GM12875 (cell line): Measurements from ENCODE around the gene BBS2.

Experiments
- H3K4me3 ChIP-seq: one replicate; pipeline ENCODE4 v1.5.1; 2011; ENCODE audit warnings: low read depth, low read length, control low read depth
- TF ChIP-seq, protein P1 (sequence below): IDR thresholded peaks from 2 replicates; pipeline ENCODE4 v1.5.1; 2011; ENCODE audit warnings: low read depth, mild to moderate bottlenecking, control low read depth, inconsistent platforms, low read length, moderate library complexity, borderline replicate concordance; ENCODE audit not compliant: insufficient read depth

Gene BBS2

DNA sequence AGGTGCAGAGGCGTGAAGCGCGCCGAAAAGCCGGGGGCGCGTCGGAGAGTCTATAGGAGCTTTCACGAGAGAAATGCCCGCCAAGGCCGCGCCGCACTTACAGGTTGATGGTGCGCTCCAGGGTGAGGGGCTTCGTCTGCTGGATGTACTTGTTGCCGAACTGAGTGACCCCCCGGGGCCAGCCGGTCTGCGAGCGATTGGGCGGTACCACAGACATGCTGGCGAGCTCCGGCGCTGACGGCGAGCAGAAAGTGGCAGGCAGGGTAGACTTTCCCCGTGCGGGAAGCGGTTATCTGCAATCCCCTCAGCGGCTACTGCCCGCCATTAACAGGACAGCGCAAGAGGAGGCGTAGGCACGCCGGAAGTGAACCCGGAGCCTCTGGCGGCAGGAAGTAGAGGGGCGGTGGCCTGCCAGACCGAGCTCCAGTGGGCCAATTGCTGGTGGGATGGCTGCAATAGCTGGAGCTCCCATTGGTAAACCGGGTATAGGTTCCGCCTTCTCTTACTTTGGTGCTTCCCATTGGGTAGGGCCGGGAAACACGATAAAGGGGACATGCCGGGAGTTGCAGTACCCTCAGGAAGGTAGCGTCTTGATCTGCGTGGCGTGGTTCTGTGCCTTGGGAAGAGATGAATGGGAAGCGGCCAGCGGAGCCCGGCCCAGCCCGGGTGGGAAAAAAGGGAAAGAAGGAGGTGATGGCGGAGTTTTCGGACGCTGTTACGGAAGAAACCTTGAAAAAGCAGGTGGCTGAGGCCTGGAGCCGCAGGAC is 68.7 kb downstream of the BBS2 start, which contains the start of the genes NUDT21 and OGFOD1:
Gene NUDT21 (minus strand): TSS at position 347 of the 767 bp plus-strand sequence. CDS start 130 bp downstream, at position 217.
Gene OGFOD1 (plus strand): TSS at position 569 of the 767 bp plus-strand sequence. CDS start 59 bp downstream, at position 628.
- TF ChIP-seq, protein P1, sequence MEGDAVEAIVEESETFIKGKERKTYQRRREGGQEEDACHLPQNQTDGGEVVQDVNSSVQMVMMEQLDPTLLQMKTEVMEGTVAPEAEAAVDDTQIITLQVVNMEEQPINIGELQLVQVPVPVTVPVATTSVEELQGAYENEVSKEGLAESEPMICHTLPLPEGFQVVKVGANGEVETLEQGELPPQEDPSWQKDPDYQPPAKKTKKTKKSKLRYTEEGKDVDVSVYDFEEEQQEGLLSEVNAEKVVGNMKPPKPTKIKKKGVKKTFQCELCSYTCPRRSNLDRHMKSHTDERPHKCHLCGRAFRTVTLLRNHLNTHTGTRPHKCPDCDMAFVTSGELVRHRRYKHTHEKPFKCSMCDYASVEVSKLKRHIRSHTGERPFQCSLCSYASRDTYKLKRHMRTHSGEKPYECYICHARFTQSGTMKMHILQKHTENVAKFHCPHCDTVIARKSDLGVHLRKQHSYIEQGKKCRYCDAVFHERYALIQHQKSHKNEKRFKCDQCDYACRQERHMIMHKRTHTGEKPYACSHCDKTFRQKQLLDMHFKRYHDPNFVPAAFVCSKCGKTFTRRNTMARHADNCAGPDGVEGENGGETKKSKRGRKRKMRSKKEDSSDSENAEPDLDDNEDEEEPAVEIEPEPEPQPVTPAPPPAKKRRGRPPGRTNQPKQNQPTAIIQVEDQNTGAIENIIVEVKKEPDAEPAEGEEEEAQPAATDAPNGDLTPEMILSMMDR, result no peak
- peak within 1 kb of the TSS; percentile 62 for H3K4me3 ChIP-seq

DNA sequence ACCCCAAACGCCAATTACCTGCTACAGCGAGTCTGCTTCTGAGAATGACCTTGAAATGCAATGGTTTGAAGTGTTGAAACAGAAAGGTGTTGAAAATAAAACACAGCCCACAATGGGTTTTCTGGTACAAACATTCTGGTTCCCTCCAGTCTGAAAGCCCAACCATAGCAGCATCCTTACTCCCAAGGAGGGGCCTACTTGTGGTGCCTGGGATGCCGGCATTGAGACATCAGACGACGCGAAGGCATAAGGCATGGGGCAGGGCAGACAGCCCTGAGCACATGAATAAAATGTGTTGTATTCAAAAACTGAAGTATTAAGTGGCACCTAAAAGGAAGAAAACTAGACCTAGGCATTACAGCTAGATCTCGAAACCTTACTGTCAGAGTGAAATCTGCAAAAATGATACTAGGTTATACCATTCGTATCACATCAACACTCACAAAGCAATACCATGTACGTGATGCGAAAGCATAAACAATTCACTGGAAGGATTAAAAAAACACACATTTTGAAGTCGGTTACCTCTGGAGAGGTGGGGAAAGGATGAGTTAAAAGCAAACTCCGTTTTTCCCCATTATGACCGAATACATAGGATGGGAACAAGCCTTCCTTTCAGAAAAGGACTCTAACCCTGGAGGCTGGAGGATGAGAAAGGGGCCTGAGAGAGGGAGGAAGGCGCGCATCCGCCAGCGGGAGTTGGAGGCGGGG is 69.4 kb downstream of the BBS2 start:
- TF ChIP-seq, protein P1, result no peak
- H3K4me3 ChIP-seq, result peak overlapping the region; percentile 62

DNA sequence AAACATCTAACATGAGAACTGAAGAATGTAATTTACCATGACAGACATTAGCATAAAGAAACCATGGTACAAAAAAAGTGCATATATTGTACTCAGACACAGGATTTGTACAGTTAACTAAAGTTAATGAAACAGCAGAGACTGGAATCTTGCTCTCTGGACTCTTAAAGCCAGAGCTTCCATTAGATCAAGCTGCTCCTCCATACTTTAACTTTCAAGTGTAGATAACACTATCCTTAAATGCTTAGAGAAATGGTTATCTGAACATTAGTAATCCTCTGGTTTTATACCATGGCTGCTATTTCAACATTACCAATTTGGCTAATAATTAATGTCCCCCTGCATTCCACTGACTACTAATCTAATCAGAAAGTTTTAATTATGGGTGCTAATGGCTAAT is 71.8 kb downstream of the BBS2 start:
- TF ChIP-seq, protein P1, result no peak
- no peak overlapping the region for H3K4me3 ChIP-seq

DNA sequence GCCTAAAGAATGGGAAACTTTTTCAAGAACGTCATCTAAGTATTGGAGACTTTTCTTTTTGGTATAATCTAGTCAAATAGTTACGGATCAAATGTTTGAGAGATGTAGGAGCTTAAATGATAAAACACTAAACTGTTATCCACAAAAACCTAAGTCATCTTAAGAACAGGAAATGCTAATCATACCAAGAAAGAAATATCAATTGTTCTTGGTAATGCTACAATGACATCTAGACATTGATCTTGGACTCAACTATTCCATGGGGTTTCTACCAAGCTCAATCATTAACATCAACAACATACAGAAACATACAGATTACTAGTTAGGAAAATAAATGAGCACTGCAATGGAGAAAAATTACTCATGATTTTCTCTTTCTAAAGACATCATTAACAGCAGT is 72.5 kb downstream of the BBS2 start:
- TF ChIP-seq, protein P1, result no peak
- H3K4me3 ChIP-seq, result no peak overlapping the region

DNA sequence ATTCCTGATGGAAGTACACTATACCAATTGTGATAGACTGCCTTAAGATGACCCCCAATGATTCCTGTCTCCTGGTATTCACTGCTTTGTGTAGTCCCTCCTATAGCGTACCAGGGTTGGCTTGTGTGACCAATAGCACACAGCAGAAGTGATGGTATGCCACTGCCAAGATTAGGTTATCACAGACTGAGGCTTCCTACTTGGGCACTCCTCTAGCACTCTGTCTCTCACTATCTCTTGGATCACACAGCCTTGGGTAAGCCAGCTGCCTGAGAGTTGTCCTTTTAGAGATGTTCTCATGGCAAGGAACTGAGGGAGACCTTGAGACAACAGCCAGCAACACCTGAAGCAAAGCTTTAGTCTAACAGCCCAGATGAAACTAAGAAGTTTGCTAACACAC is 81.8 kb downstream of the BBS2 start:
- H3K4me3 ChIP-seq, result no peak overlapping the region
- TF ChIP-seq, protein P1, result no peak

DNA sequence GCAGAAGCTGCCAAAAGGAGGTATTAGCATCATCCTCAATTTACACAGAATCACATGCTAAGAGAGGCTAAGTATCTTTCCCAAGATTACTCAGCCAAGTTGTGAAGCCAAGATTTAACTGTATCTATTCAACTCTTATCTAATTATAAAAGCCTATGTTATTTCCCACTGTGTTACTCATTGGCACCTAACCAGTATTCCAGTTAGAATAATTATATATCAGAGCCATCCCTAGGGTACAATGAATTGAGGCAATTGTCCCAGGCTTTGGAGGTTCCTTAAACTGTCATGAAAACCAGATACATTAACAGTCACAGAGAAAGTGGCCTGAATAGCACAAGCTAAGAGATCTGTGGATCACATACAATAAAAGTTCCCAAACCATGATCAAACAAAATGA is 83.6 kb downstream of the BBS2 start:
- TF ChIP-seq, protein P1, result no peak
- no peak overlapping the region for H3K4me3 ChIP-seq
